ENCODE data around the gene PFN4. TPM values are rescaled to one million over a fixed set of nuclear protein-coding genes. Genes with fewer than 3 reads are reported as not detected.

The PFN4 gene
- total RNA-seq, 1 experiment from 2014 or later, result 0.77 TPM

GRCh38 chr2:24082787-24083566, 40.2 kb downstream of the PFN4 start:
- DNase-seq (ENCODE audit: extremely low read depth, low read depth), result no peak

- no peak for DNase-seq (ENCODE audit: extremely low read depth, low read depth)
These were observed 42.4 kb downstream of the PFN4 start for GRCh38 chr2:24080701-24081100.

- no peak for DNase-seq (ENCODE audit: extremely low read depth, low read depth)
These were observed 45.3 kb downstream of the PFN4 start for GRCh38 chr2:24077879-24078278.

- no peak for DNase-seq (ENCODE audit: extremely low read depth, low read depth)
These were observed 45.6 kb downstream of the PFN4 start for GRCh38 chr2:24077535-24077877.

GRCh38 chr2:24076849-24077534, 46.1 kb downstream of the PFN4 start:
- no peak for DNase-seq (ENCODE audit: extremely low read depth, low read depth)

GRCh38 chr2:24075915-24076848, 47.0 kb downstream of the PFN4 start, which contains the start of gene SF3B6:
SF3B6 (minus strand) TSS chr2:24076326; CDS start chr2:24076229, 97 bp downstream.
- peak; percentile 99 for DNase-seq (ENCODE audit: extremely low read depth, low read depth)

- no peak for DNase-seq (ENCODE audit: extremely low read depth, low read depth)
These were observed 47.9 kb downstream of the PFN4 start for GRCh38 chr2:24075259-24075658.

- DNase-seq (ENCODE audit: extremely low read depth, low read depth), result no peak
These were observed 49.3 kb downstream of the PFN4 start for GRCh38 chr2:24073816-24074215.

GRCh38 chr2:24072259-24072658, 50.9 kb downstream of the PFN4 start:
- DNase-seq (ENCODE audit: extremely low read depth, low read depth), result no peak

- no peak for DNase-seq (ENCODE audit: extremely low read depth, low read depth)
These were observed 57.8 kb downstream of the PFN4 start for GRCh38 chr2:24065341-24065740.

Other genes with a start within 250 kb of the PFN4 start
- 15.0 and 16.7 TPM in 2 replicates for gene ATAD2B, start 196.2 kb downstream of the PFN4 start, total RNA-seq (2014; rRNA removed; shearing (Covaris generic))
- 18.6 and 21.9 TPM in 2 replicates for gene UBXN2A, start 182.9 kb downstream of the PFN4 start, total RNA-seq (2014; rRNA removed; shearing (Covaris generic))
- 0.17 and 0.63 TPM in 2 replicates for gene MFSD2B, start 113.2 kb downstream of the PFN4 start, total RNA-seq (2014; rRNA removed; shearing (Covaris generic))
- gene WDCP, start 75.9 kb downstream of the PFN4 start, total RNA-seq (2014; rRNA removed; shearing (Covaris generic)), result 9.2 and 9.8 TPM in 2 replicates
- 0.38 TPM in 1 of 2 replicates, not detected in the other for gene FKBP1B, start 73.6 kb downstream of the PFN4 start, total RNA-seq (2014; rRNA removed; shearing (Covaris generic))
- gene SF3B6, start 47.0 kb downstream of the PFN4 start, total RNA-seq (2014; rRNA removed; shearing (Covaris generic)), result 282 and 312 TPM in 2 replicates
- gene TP53I3, start 38.5 kb downstream of the PFN4 start, total RNA-seq (2014; rRNA removed; shearing (Covaris generic)), result 20.2 and 21.4 TPM in 2 replicates
- 1.3 and 2.5 TPM in 2 replicates for gene FAM228B, start 135 bp upstream of the PFN4 start, total RNA-seq (2014; rRNA removed; shearing (Covaris generic))
- gene FAM228A, start 51.7 kb upstream of the PFN4 start, total RNA-seq (2014; rRNA removed; shearing (Covaris generic)), result not detected in 2 replicates
- 23.2 and 29.0 TPM in 2 replicates for gene ITSN2, start 237.2 kb upstream of the PFN4 start, total RNA-seq (2014; rRNA removed; shearing (Covaris generic))

Data from NCI-H460 (cell line).